Peyer's patch (tissue), 4 donors: Measurements from ENCODE around the gene FAM193A.

Experiments used
- CTCF ChIP-seq, 6 experiments: fragments of 450-650 bp in 4 of 6; fragments of 200-600 bp in 2 of 6; sonication (generic) in 1 of 6; IDR thresholded peaks; one replicate each; pipeline ENCODE4 v1.5.1; 2017 to 2019; ENCODE audit warnings: antibody characterized with exemption in 6 of 6, mild to moderate bottlenecking in 3 of 6, moderate library complexity in 1 of 6
- POLR2A ChIP-seq, 2 donors: fragments of 450-650 bp; IDR thresholded peaks; one replicate each; pipeline ENCODE4 v1.5.1; 2017; ENCODE audit warnings: antibody characterized with exemption in 2 of 2, mild to moderate bottlenecking in 2 of 2, moderate library complexity in 2 of 2

DNA sequence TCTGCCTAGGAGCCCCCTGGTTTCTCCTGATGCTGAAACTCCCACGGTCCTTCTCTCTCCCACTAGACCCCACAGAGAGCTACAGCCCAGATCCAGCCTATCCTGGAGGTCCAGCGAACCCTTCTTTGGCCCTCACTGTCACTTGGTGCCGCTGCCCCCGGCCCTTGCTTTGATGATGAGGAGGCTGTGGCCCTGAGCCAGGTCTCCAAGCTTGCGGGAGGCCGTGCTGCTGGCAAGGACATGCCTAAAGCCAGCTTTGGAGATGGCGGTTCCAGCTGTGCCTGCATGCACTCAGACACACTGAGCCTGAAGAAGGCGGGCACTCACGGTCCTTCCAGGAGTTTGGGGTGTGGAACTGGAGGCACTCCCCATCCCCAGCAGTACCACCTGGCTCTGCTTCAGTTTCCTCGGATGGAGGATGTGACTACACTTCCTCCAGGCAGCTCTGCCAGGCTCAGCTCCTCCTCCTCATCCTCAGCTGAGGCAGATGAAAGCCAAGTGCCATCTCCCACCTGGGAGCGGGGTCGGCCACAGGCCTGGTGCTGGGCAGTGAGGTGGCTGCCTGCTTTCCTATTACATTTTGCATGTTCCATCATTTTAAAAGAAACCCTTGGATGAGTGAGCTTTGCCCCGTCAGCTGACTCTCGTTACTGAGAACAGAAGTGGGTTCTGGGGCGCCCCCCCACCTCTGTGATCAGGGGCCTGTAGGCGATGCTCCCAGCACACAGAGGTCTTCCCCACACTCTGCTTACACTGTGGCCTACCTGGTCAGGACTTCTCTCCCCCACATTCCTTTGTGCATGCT is 210.6 kb downstream of the FAM193A start:
- no peak for TF ChIP-seq CTCF (IDR thresholded peaks at IDR 0.05)
- TF ChIP-seq POLR2A (IDR thresholded peaks at IDR 0.05), result no peak
